MM.1S (cell line): ENCODE data around the gene TSC2.
"Not testable (repeated sequence)": the region's sequence is repeated elsewhere in the genome, so short reads cannot be mapped to it uniquely, and the experiment has no call there.

Source experiments
- DNase-seq: peaks from one replicate; pipeline ENCODE4 v3.0.0-alpha.2; 2015
- H2AFZ ChIP-seq: fragments of 300-600 bp; sonication (generic); 2 replicates; pipeline ENCODE4 v1.6.0; 2016; ENCODE audit warnings: antibody characterized with exemption, low read length
- H3F3A ChIP-seq: fragments of 300-600 bp; sonication (generic); 2 replicates; pipeline ENCODE4 v1.6.1; 2016; ENCODE audit warnings: mild to moderate bottlenecking, antibody characterized with exemption, low read length, moderate library complexity, mixed read lengths; ENCODE audit not compliant: insufficient read depth
- H3K27ac ChIP-seq: fragments of 300-600 bp; sonication (generic); 2 replicates; pipeline ENCODE4 v1.5.1; 2016; ENCODE audit warnings: mild to moderate bottlenecking, low read length
- H3K27me3 ChIP-seq: fragments of 300-600 bp; sonication (generic); replicated peaks from 2 replicates; pipeline ENCODE4 v1.6.0; 2016; ENCODE audit warnings: low read length; ENCODE audit not compliant: insufficient read depth
- H3K36me3 ChIP-seq: fragments of 300-600 bp; sonication (generic); replicated peaks from 2 replicates; pipeline ENCODE4 v1.6.1; 2016; ENCODE audit warnings: mild to moderate bottlenecking, low read length, mixed read lengths; ENCODE audit not compliant: insufficient read depth
- H3K4me1 ChIP-seq: fragments of 300-600 bp; sonication (generic); 2 replicates; pipeline ENCODE4 v1.6.1; 2016; ENCODE audit warnings: low read length, mixed read lengths
- H3K4me2 ChIP-seq: fragments of 300-600 bp; sonication (generic); 2 replicates; pipeline ENCODE4 v1.6.0; 2016; ENCODE audit warnings: low read depth, low read length
- H3K4me3 ChIP-seq: fragments of 300-600 bp; sonication (generic); 2 replicates; pipeline ENCODE4 v1.5.1; 2016; ENCODE audit warnings: low read length, mixed read lengths
- H3K79me2 ChIP-seq: fragments of 300-600 bp; sonication (generic); 2 replicates; pipeline ENCODE4 v1.6.1; 2016; ENCODE audit warnings: mixed run types, low read length, mixed read lengths
- H3K9ac ChIP-seq: fragments of 300-600 bp; sonication (generic); 2 replicates; pipeline ENCODE4 v1.6.1; 2016; ENCODE audit warnings: low read length, mixed read lengths
- H3K9me2 ChIP-seq: fragments of 300-600 bp; sonication (generic); replicated peaks from 2 replicates; pipeline ENCODE4 v1.6.1; 2016; ENCODE audit warnings: mild to moderate bottlenecking, low read length, mixed read lengths; ENCODE audit not compliant: insufficient read depth
- H3K9me3 ChIP-seq: fragments of 300-600 bp; sonication (generic); replicated peaks from 2 replicates; pipeline ENCODE4 v1.6.1; 2016; ENCODE audit warnings: mild to moderate bottlenecking, low read length, mixed read lengths; ENCODE audit not compliant: insufficient read depth
- H4K20me1 ChIP-seq: fragments of 300-600 bp; sonication (generic); 2 replicates; pipeline ENCODE4 v1.6.1; 2016; ENCODE audit warnings: mild to moderate bottlenecking, low read length, moderate library complexity, mixed read lengths; ENCODE audit not compliant: insufficient read depth
- CTCF ChIP-seq: fragments of 300-600 bp; sonication (generic); IDR thresholded peaks from 2 replicates; pipeline ENCODE4 v1.5.1; 2016; ENCODE audit warnings: antibody characterized with exemption, low read length, mixed read lengths
- EZH2 ChIP-seq: fragments of 300-600 bp; sonication (generic); optimal IDR thresholded peaks from 2 replicates; pipeline ENCODE3; 2017; ENCODE audit warnings: low read depth, mild to moderate bottlenecking, antibody characterized with exemption, low read length, mixed read lengths
- EZH2phosphoT487 ChIP-seq: fragments of 300-600 bp; sonication (generic); IDR thresholded peaks from 2 replicates; pipeline ENCODE4 v1.6.1; 2018; ENCODE audit warnings: antibody characterized with exemption, low read length

TSC2 gene

GRCh38 chr16:2111412-2112335 is 63.9 kb downstream of the TSC2 start:
- H3K36me3 ChIP-seq, DNase-seq, H3K9ac ChIP-seq, H3K27ac ChIP-seq, H3K9me3 ChIP-seq, H3K4me1 ChIP-seq, H3K79me2 ChIP-seq, H3K4me3 ChIP-seq, H2AFZ ChIP-seq, H3K27me3 ChIP-seq, H3F3A ChIP-seq, H3K9me2 ChIP-seq, H4K20me1 ChIP-seq, H3K4me2 ChIP-seq: not testable (repeated sequence)

GRCh38 chr16:2112539-2113106 is 64.8 kb downstream of the TSC2 start:
- not testable (repeated sequence) for H3K36me3 ChIP-seq, H3K4me1 ChIP-seq, DNase-seq, H3K79me2 ChIP-seq, H2AFZ ChIP-seq, H3F3A ChIP-seq, H3K4me2 ChIP-seq, H3K27ac ChIP-seq, H3K27me3 ChIP-seq, H3K4me3 ChIP-seq, H4K20me1 ChIP-seq, H3K9me2 ChIP-seq, H3K9me3 ChIP-seq, H3K9ac ChIP-seq

- not testable (repeated sequence) for H3K9me2 ChIP-seq, H2AFZ ChIP-seq, H3K27me3 ChIP-seq, H3K79me2 ChIP-seq, H3K4me3 ChIP-seq, H3K4me1 ChIP-seq, H3K9me3 ChIP-seq, H3F3A ChIP-seq, H3K9ac ChIP-seq, H4K20me1 ChIP-seq, H3K36me3 ChIP-seq, H3K4me2 ChIP-seq, DNase-seq, H3K27ac ChIP-seq
Measured at GRCh38 chr16:2114225-2114624, 66.4 kb downstream of the TSC2 start.

GRCh38 chr16:2114885-2115590 is 67.3 kb downstream of the TSC2 start:
- not testable (repeated sequence) for H3K27ac ChIP-seq, H3K79me2 ChIP-seq, H3K4me3 ChIP-seq, H3K4me2 ChIP-seq, H3K9me2 ChIP-seq, H3K9me3 ChIP-seq, DNase-seq, H3K27me3 ChIP-seq, H3K4me1 ChIP-seq, H3F3A ChIP-seq, H3K9ac ChIP-seq, H2AFZ ChIP-seq, H4K20me1 ChIP-seq, H3K36me3 ChIP-seq

- Histone ChIP-seq H4K20me1 (no peaks in the 10 kb centered on the region), H3K9me2 (no peaks in the 10 kb centered on the region), H3K9me3 (no peaks in the 10 kb centered on the region), H3K4me2 (no peak overlapping the region), H3K36me3 (no peaks in the 10 kb centered on the region), H3F3A (no peaks in the 10 kb centered on the region), H3K27me3 (no peaks in the 10 kb centered on the region), H2AFZ (no peak overlapping the region), H3K9ac (no peak overlapping the region), H3K4me1 (no peaks in the 10 kb centered on the region), H3K79me2 (no peaks in the 10 kb centered on the region), H3K4me3 (no peak overlapping the region), H3K27ac (no peak overlapping the region)
- TF ChIP-seq EZH2phosphoT487 (no peak), EZH2 (no peak), CTCF (no peak)
- no peak for DNase-seq
Measured at GRCh38 chr16:2115591-2115973, 67.8 kb downstream of the TSC2 start.

GRCh38 chr16:2116428-2116827 is 68.6 kb downstream of the TSC2 start:
- not testable (repeated sequence) for H4K20me1 ChIP-seq

More at GRCh38 chr16:2116428-2116827, 68.6 kb downstream of the TSC2 start:
- not testable (repeated sequence) for DNase-seq, H3K9ac ChIP-seq, H3K79me2 ChIP-seq, H3K27me3 ChIP-seq, H3K9me2 ChIP-seq, H3K4me3 ChIP-seq, H2AFZ ChIP-seq, H3K9me3 ChIP-seq, H3K4me1 ChIP-seq, H3K27ac ChIP-seq, H3F3A ChIP-seq, H3K36me3 ChIP-seq, H3K4me2 ChIP-seq
